GM23338 (cell line): ENCODE results near the gene GSDMA. TPM values are rescaled to one million over a fixed set of nuclear protein-coding genes. Genes with fewer than 3 reads are reported as not detected.

Source experiments
- ATAC-seq: fragments of 200-7000 bp; cut with Tn5 transposase; 3 replicates; pipeline ENCODE4 v1.9.1; 2020
- DNase-seq: peaks from one replicate; pipeline ENCODE4 v3.0.0-alpha.2; 2015; ENCODE audit warnings: low spot score
- H2AFZ ChIP-seq: fragments of 200-600 bp; sonication (generic); 2 replicates; pipeline ENCODE4 v1.8.0; 2016; ENCODE audit warnings: antibody characterized with exemption, mild to moderate bottlenecking, moderate library complexity
- H3F3A ChIP-seq: fragments of 200-600 bp; sonication (generic); replicated peaks from 2 replicates; pipeline ENCODE4 v1.8.0; 2017; ENCODE audit warnings: antibody characterized with exemption, mixed run types, low read depth
- H3K27ac ChIP-seq: fragments of 200-600 bp; sonication (generic); 2 replicates; pipeline ENCODE4 v1.6.1; 2016; ENCODE audit warnings: low read depth
- H3K27me3 ChIP-seq: fragments of 200-600 bp; sonication (generic); 2 replicates; pipeline ENCODE4 v1.8.0; 2016; ENCODE audit warnings: mild to moderate bottlenecking, mixed run types, moderate library complexity; ENCODE audit not compliant: insufficient read depth
- H3K36me3 ChIP-seq: fragments of 200-600 bp; sonication (generic); 2 replicates; pipeline ENCODE4 v1.8.0; 2016; ENCODE audit warnings: mild to moderate bottlenecking; ENCODE audit not compliant: insufficient read depth
- H3K4me1 ChIP-seq: fragments of 200-600 bp; sonication (generic); 2 replicates; pipeline ENCODE4 v1.8.0; 2016; ENCODE audit warnings: mild to moderate bottlenecking, moderate library complexity; ENCODE audit not compliant: insufficient read depth
- H3K4me2 ChIP-seq: fragments of 200-600 bp; sonication (generic); 2 replicates; pipeline ENCODE4 v1.7.1; 2017; ENCODE audit warnings: mixed run types
- H3K4me3 ChIP-seq: fragments of 200-600 bp; sonication (generic); 2 replicates; pipeline ENCODE4 v1.6.1; 2016; ENCODE audit warnings: mixed run types
- H3K79me2 ChIP-seq: fragments of 200-600 bp; sonication (generic); replicated peaks from 2 replicates; pipeline ENCODE4 v1.8.0; 2017; ENCODE audit warnings: mild to moderate bottlenecking; ENCODE audit not compliant: insufficient read depth
- H3K9me2 ChIP-seq: fragments of 200-600 bp; sonication (generic); 2 replicates; pipeline ENCODE4 v1.8.0; 2017; ENCODE audit not compliant: insufficient read depth
- H4K20me1 ChIP-seq: fragments of 200-600 bp; sonication (generic); replicated peaks from 2 replicates; pipeline ENCODE4 v1.8.0; 2017; ENCODE audit warnings: mild to moderate bottlenecking; ENCODE audit not compliant: insufficient read depth
- H3K27ac Mint-ChIP-seq: 2 replicates; pipeline ENCODE4 v1.8.0; 2020; ENCODE audit warnings: inconsistent platforms, mild to moderate bottlenecking, moderate library complexity, mixed read lengths
- H3K27me3 Mint-ChIP-seq: 3 replicates; pipeline ENCODE4 v1.8.0; 2022; ENCODE audit warnings: low read depth, mild to moderate bottlenecking, moderate library complexity, mixed read lengths, inconsistent platforms; ENCODE audit not compliant: insufficient read depth, poor library complexity
- H3K36me3 Mint-ChIP-seq: 3 replicates; pipeline ENCODE4 v1.8.0; 2021; ENCODE audit warnings: low read depth, mild to moderate bottlenecking, inconsistent platforms, moderate library complexity, mixed read lengths
- H3K4me1 Mint-ChIP-seq: 3 replicates; pipeline ENCODE4 v1.8.0; 2020; ENCODE audit warnings: mild to moderate bottlenecking, inconsistent platforms, mixed read lengths
- H3K4me3 Mint-ChIP-seq: 3 replicates; pipeline ENCODE4 v1.8.0; 2021; ENCODE audit warnings: moderate library complexity, mild to moderate bottlenecking, inconsistent platforms, mixed read lengths
- H3K9me3 Mint-ChIP-seq: 3 replicates; pipeline ENCODE4 v1.8.0; 2020; ENCODE audit warnings: moderate library complexity, mild to moderate bottlenecking, inconsistent platforms, mixed read lengths
- CREB1 ChIP-seq: fragments of 250-450 bp; sonication (Bioruptor Pico); IDR thresholded peaks from 2 replicates; pipeline ENCODE4 v1.5.0; 2020; ENCODE audit warnings: low read depth, mild to moderate bottlenecking, moderate library complexity
- EZH2 ChIP-seq: fragments of 200-600 bp; sonication (generic); IDR thresholded peaks from one replicate; pipeline ENCODE4 v1.8.0; 2017; ENCODE audit warnings: antibody characterized with exemption, mild to moderate bottlenecking, low read depth; ENCODE audit not compliant: unreplicated experiment
- EZH2phosphoT487 ChIP-seq: fragments of 200-600 bp; sonication (generic); IDR thresholded peaks from one replicate; pipeline ENCODE4 v1.8.1; 2018; ENCODE audit warnings: antibody characterized with exemption; ENCODE audit not compliant: unreplicated experiment
- JUNB ChIP-seq: IDR thresholded peaks from one replicate; pipeline ENCODE4 v1.6.1; 2016; ENCODE audit warnings: antibody characterized with exemption; ENCODE audit not compliant: unreplicated experiment
- NANOG ChIP-seq: IDR thresholded peaks from 2 replicates; pipeline ENCODE4 v1.6.1; 2016; ENCODE audit warnings: antibody characterized with exemption, borderline replicate concordance
- POLR2AphosphoS5 ChIP-seq: IDR thresholded peaks from 2 replicates; pipeline ENCODE4 v1.6.1; 2016; ENCODE audit warnings: antibody characterized with exemption, low read depth
- STAT1 ChIP-seq: IDR thresholded peaks from one replicate; pipeline ENCODE4 v1.6.1; 2016; ENCODE audit warnings: antibody characterized with exemption; ENCODE audit not compliant: unreplicated experiment
- ZNF114 ChIP-seq: fragments of 250-450 bp; sonication (Bioruptor Pico); IDR thresholded peaks from 2 replicates; pipeline ENCODE4 v1.5.0; 2020; ENCODE audit warnings: mild to moderate bottlenecking, moderate library complexity
- ZNF331 ChIP-seq: fragments of 250-450 bp; sonication (Bioruptor Pico); IDR thresholded peaks from 2 replicates; pipeline ENCODE4 v1.5.0; 2020; ENCODE audit warnings: low read depth, mild to moderate bottlenecking, moderate library complexity
- polyA plus RNA-seq: library from polyadenylated mRNA; unstranded; fragments of >200 nt; fragmentation: Nextera tagmentation; extraction: Ambion mirVana; gene quantifications from 2 replicates; pipeline ENCODE4 v1.2.1, GENCODE V29; 2016
- total RNA-seq: library from RNA; depleted of rRNA; stranded (reverse); fragments of >200 nt; shearing (Covaris generic); gene quantifications from 2 replicates; pipeline ENCODE4 v1.2.3, GENCODE V29; 2014
- TF ChIP-seq, protein P1 (sequence below), 2 experiments: fragments of 200-600 bp in 1 of 2; sonication (generic) in 1 of 2; conservative IDR thresholded peaks; 2 replicates each; pipeline versions ENCODE4 v1.5.1 to v1.6.1; 2016 to 2017; ENCODE audit warnings: antibody characterized with exemption in 2 of 2, low read depth in 2 of 2, mild to moderate bottlenecking in 2 of 2, moderate library complexity in 1 of 2
- TF ChIP-seq, protein P2 (sequence below): IDR thresholded peaks from 2 replicates; pipeline ENCODE4 v1.6.1; 2016; ENCODE audit warnings: antibody characterized with exemption
- TF ChIP-seq, protein P3 (sequence below): IDR thresholded peaks from one replicate; pipeline ENCODE4 v1.6.1; 2018; ENCODE audit warnings: antibody characterized with exemption; ENCODE audit not compliant: unreplicated experiment
- TF ChIP-seq, protein P4 (sequence below): fragments of 250-450 bp; sonication (Bioruptor Pico); IDR thresholded peaks from 2 replicates; pipeline ENCODE4 v1.5.0; 2020; ENCODE audit warnings: mild to moderate bottlenecking, moderate library complexity

Gene GSDMA
- total and polyA plus RNA-seq, 2 experiments from 2014 or later, result not detected

DNA sequence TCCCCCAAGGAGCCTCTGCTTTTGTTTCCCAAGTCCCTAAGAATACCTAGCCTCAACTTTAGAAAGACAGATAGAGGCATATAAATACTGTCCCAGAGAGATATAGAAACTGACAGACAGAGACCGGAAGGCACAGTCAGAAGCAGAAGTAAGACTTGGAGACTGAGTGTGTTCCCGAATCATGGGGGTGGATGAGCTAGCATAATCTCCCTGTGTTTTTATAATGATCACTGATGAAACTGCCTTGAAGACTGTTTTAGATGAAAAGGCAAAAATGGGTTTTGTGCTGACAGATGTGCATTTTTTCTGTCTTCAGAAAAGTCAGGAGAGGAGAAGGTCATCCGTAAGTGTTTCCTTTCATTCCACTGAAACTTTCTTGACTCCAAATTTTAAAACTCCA lies 9.5 kb downstream of the GSDMA start:
- no peak overlapping the region for H3K27ac ChIP-seq
- H3K36me3 ChIP-seq, result no peaks in the 10 kb centered on the region
- no peaks in the 10 kb centered on the region for H3K9me2 ChIP-seq
- H3K4me3 ChIP-seq, result no peak overlapping the region
- H4K20me1 ChIP-seq, result no peaks in the 10 kb centered on the region
- Mint-ChIP-seq H3K36me3 (no peaks in the 10 kb centered on the region), H3K4me3 (no peak overlapping the region; the same call in 2 of the 3 replicates), H3K4me1 (no peaks in the 10 kb centered on the region; the same call in 2 of the 3 replicates), H3K27me3 (peaks cover 10% of the 10 kb centered on the region), H3K9me3 (no peaks in the 10 kb centered on the region), H3K27ac (no peak overlapping the region)
- H2AFZ ChIP-seq, result 0 out of 2 replicates have a peak overlapping the region, but pooled peaks have one; percentile 28
- H3K4me2 ChIP-seq, result no peak overlapping the region
- H3K79me2 ChIP-seq, result no peaks in the 10 kb centered on the region
- TF ChIP-seq EZH2 (no peak), POLR2AphosphoS5 (no peak), NANOG (no peak), JUNB (no peak), ZNF331 (CRISPR knock-in tag) (no peak), EZH2phosphoT487 (no peak), ZNF114 (CRISPR knock-in tag) (no peak), STAT1 (no peak), CREB1 (CRISPR knock-in tag) (no peak)
- TF ChIP-seq, protein P1, sequence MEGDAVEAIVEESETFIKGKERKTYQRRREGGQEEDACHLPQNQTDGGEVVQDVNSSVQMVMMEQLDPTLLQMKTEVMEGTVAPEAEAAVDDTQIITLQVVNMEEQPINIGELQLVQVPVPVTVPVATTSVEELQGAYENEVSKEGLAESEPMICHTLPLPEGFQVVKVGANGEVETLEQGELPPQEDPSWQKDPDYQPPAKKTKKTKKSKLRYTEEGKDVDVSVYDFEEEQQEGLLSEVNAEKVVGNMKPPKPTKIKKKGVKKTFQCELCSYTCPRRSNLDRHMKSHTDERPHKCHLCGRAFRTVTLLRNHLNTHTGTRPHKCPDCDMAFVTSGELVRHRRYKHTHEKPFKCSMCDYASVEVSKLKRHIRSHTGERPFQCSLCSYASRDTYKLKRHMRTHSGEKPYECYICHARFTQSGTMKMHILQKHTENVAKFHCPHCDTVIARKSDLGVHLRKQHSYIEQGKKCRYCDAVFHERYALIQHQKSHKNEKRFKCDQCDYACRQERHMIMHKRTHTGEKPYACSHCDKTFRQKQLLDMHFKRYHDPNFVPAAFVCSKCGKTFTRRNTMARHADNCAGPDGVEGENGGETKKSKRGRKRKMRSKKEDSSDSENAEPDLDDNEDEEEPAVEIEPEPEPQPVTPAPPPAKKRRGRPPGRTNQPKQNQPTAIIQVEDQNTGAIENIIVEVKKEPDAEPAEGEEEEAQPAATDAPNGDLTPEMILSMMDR (conservative IDR thresholded peaks at IDR 0.05; ENCODE audit: low read depth in 2 of 2), result no peak
- TF ChIP-seq, protein P2, sequence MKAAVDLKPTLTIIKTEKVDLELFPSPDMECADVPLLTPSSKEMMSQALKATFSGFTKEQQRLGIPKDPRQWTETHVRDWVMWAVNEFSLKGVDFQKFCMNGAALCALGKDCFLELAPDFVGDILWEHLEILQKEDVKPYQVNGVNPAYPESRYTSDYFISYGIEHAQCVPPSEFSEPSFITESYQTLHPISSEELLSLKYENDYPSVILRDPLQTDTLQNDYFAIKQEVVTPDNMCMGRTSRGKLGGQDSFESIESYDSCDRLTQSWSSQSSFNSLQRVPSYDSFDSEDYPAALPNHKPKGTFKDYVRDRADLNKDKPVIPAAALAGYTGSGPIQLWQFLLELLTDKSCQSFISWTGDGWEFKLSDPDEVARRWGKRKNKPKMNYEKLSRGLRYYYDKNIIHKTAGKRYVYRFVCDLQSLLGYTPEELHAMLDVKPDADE, result no peak
- TF ChIP-seq, protein P3, sequence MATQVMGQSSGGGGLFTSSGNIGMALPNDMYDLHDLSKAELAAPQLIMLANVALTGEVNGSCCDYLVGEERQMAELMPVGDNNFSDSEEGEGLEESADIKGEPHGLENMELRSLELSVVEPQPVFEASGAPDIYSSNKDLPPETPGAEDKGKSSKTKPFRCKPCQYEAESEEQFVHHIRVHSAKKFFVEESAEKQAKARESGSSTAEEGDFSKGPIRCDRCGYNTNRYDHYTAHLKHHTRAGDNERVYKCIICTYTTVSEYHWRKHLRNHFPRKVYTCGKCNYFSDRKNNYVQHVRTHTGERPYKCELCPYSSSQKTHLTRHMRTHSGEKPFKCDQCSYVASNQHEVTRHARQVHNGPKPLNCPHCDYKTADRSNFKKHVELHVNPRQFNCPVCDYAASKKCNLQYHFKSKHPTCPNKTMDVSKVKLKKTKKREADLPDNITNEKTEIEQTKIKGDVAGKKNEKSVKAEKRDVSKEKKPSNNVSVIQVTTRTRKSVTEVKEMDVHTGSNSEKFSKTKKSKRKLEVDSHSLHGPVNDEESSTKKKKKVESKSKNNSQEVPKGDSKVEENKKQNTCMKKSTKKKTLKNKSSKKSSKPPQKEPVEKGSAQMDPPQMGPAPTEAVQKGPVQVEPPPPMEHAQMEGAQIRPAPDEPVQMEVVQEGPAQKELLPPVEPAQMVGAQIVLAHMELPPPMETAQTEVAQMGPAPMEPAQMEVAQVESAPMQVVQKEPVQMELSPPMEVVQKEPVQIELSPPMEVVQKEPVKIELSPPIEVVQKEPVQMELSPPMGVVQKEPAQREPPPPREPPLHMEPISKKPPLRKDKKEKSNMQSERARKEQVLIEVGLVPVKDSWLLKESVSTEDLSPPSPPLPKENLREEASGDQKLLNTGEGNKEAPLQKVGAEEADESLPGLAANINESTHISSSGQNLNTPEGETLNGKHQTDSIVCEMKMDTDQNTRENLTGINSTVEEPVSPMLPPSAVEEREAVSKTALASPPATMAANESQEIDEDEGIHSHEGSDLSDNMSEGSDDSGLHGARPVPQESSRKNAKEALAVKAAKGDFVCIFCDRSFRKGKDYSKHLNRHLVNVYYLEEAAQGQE, result no peak
- TF ChIP-seq, protein P4, sequence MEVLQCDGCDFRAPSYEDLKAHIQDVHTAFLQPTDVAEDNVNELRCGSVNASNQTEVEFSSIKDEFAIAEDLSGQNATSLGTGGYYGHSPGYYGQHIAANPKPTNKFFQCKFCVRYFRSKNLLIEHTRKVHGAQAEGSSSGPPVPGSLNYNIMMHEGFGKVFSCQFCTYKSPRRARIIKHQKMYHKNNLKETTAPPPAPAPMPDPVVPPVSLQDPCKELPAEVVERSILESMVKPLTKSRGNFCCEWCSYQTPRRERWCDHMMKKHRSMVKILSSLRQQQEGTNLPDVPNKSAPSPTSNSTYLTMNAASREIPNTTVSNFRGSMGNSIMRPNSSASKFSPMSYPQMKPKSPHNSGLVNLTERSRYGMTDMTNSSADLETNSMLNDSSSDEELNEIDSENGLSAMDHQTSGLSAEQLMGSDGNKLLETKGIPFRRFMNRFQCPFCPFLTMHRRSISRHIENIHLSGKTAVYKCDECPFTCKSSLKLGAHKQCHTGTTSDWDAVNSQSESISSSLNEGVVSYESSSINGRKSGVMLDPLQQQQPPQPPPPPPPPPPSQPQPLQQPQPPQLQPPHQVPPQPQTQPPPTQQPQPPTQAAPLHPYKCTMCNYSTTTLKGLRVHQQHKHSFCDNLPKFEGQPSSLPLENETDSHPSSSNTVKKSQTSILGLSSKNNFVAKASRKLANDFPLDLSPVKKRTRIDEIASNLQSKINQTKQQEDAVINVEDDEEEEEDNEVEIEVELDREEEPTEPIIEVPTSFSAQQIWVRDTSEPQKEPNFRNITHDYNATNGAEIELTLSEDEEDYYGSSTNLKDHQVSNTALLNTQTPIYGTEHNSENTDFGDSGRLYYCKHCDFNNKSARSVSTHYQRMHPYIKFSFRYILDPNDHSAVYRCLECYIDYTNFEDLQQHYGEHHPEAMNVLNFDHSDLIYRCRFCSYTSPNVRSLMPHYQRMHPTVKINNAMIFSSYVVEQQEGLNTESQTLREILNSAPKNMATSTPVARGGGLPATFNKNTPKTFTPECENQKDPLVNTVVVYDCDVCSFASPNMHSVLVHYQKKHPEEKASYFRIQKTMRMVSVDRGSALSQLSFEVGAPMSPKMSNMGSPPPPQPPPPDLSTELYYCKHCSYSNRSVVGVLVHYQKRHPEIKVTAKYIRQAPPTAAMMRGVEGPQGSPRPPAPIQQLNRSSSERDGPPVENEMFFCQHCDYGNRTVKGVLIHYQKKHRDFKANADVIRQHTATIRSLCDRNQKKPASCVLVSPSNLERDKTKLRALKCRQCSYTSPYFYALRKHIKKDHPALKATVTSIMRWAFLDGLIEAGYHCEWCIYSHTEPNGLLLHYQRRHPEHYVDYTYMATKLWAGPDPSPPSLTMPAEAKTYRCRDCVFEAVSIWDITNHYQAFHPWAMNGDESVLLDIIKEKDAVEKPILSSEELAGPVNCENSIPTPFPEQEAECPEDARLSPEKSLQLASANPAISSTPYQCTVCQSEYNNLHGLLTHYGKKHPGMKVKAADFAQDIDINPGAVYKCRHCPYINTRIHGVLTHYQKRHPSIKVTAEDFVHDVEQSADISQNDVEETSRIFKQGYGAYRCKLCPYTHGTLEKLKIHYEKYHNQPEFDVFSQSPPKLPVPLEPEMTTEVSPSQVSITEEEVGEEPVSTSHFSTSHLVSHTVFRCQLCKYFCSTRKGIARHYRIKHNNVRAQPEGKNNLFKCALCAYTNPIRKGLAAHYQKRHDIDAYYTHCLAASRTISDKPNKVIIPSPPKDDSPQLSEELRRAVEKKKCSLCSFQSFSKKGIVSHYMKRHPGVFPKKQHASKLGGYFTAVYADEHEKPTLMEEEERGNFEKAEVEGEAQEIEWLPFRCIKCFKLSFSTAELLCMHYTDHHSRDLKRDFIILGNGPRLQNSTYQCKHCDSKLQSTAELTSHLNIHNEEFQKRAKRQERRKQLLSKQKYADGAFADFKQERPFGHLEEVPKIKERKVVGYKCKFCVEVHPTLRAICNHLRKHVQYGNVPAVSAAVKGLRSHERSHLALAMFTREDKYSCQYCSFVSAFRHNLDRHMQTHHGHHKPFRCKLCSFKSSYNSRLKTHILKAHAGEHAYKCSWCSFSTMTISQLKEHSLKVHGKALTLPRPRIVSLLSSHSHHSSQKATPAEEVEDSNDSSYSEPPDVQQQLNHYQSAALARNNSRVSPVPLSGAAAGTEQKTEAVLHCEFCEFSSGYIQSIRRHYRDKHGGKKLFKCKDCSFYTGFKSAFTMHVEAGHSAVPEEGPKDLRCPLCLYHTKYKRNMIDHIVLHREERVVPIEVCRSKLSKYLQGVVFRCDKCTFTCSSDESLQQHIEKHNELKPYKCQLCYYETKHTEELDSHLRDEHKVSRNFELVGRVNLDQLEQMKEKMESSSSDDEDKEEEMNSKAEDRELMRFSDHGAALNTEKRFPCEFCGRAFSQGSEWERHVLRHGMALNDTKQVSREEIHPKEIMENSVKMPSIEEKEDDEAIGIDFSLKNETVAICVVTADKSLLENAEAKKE (CRISPR knock-in tag), result no peak
- ATAC-seq (no peak), DNase-seq (no peak)
- no peaks in the 10 kb centered on the region for H3F3A ChIP-seq
- H3K27me3 ChIP-seq, result no peaks in the 10 kb centered on the region; the same call in 1 of the 2 replicates
- H3K4me1 ChIP-seq, result no peaks in the 10 kb centered on the region
